A673 (cell line): ENCODE results near the gene RAVER2. TPM values are rescaled to one million over a fixed set of nuclear protein-coding genes. Genes with fewer than 3 reads are reported as not detected.

Source experiments
- BruUV-seq: library from RNA; stranded (reverse); fragments of 400-500 nt; replicated peaks from 2 replicates; lab custom pipeline; 2021; lab: Mats Ljungman, UMichigan
- CTCF ChIA-PET: fragments of 300-600 bp; sonication (Branson Sonifier 250); formaldehyde crosslinking; loops from one replicate; lab custom pipeline; 2022; ENCODE audit warnings: antibody characterized with exemption; lab: Charles Lee
- POLR2A ChIA-PET: fragments of 300-600 bp; sonication (Branson Sonifier 250); formaldehyde crosslinking; loops from one replicate; lab custom pipeline; 2022; ENCODE audit warnings: antibody characterized with exemption; ENCODE audit not compliant: low non-redundant PET; lab: Charles Lee
- DNase-seq: peaks from one replicate; pipeline ENCODE4 v3.0.0-alpha.2; 2015; ENCODE audit warnings: low spot score
- H3K27ac ChIP-seq: fragments of 200-600 bp; sonication (generic); 2 replicates; pipeline ENCODE4 v1.5.1; 2016; ENCODE audit warnings: mixed run types, low read depth, mild to moderate bottlenecking, mixed read lengths, antibody characterized with exemption, low read length; ENCODE audit not compliant: poor library complexity, severe bottlenecking
- H3K27me3 ChIP-seq: fragments of 200-600 bp; sonication (generic); replicated peaks from 2 replicates; pipeline ENCODE4 v1.6.1; 2017; ENCODE audit warnings: mixed run types, low read depth, mild to moderate bottlenecking, mixed read lengths, antibody characterized with exemption, low read length; ENCODE audit not compliant: insufficient read depth, poor library complexity
- H3K36me3 ChIP-seq: fragments of 200-600 bp; sonication (generic); 2 replicates; pipeline ENCODE4 v1.6.1; 2016; ENCODE audit warnings: mixed run types, mild to moderate bottlenecking, mixed read lengths, antibody characterized with exemption, low read length; ENCODE audit not compliant: insufficient read depth, poor library complexity, severe bottlenecking
- H3K4me1 ChIP-seq: fragments of 200-600 bp; sonication (generic); 2 replicates; pipeline ENCODE4 v1.6.1; 2017; ENCODE audit warnings: mixed run types, mild to moderate bottlenecking, mixed read lengths, antibody characterized with exemption, low read length; ENCODE audit not compliant: insufficient read depth, poor library complexity, severe bottlenecking
- H3K4me3 ChIP-seq: fragments of 200-600 bp; sonication (generic); 2 replicates; pipeline ENCODE4 v1.5.1; 2016; ENCODE audit warnings: low read depth, mixed run types, mild to moderate bottlenecking, mixed read lengths, low read length; ENCODE audit not compliant: poor library complexity, severe bottlenecking
- H3K9me3 ChIP-seq: fragments of 200-600 bp; sonication (generic); 2 replicates; pipeline ENCODE4 v1.6.1; 2016; ENCODE audit warnings: mixed run types, low read depth, mild to moderate bottlenecking, mixed read lengths, antibody characterized with exemption, low read length; ENCODE audit not compliant: poor library complexity, severe bottlenecking
- CTCF ChIP-seq: fragments of 300-800, 200-600 bp; sonication (generic); conservative IDR thresholded peaks from 2 replicates; pipeline ENCODE4 v1.5.1; 2017; ENCODE audit warnings: low read depth, mild to moderate bottlenecking, antibody characterized with exemption, low read length, moderate library complexity, mixed read lengths
- EZH2 ChIP-seq: fragments of 200-600 bp; sonication (generic); IDR thresholded peaks from 2 replicates; pipeline ENCODE4 v1.6.1; 2017; ENCODE audit warnings: borderline replicate concordance, low read depth, mild to moderate bottlenecking, mixed read lengths, antibody characterized with exemption, low read length; ENCODE audit not compliant: poor library complexity, severe bottlenecking
- intact Hi-C: fragments of 100-400 bp; cut with micrococcal nuclease; formaldehyde crosslinking; loops from one replicate; pipeline ENCODE4 v1.10.0; 2022; ENCODE audit not compliant: unreplicated experiment
- total RNA-seq: library from RNA; stranded (reverse); gene quantifications from 2 replicates; pipeline ENCODE4 v1.2.3, GENCODE V29; 2021

The RAVER2 gene
- total RNA-seq, 1 experiment from 2014 or later = 34.1 TPM

GRCh38 chr1:64875101-64875500 lies 130.2 kb downstream of the RAVER2 start:
- Histone ChIP-seq H3K27me3 (no peaks in the 10 kb centered on the region), H3K4me3 (no peak overlapping the region), H3K4me1 (peaks cover 5% of the 10 kb centered on the region), H3K36me3 (peaks cover 99% of the 10 kb centered on the region), H3K27ac (no peak overlapping the region), H3K9me3 (no peaks in the 10 kb centered on the region)
- no peak for TF ChIP-seq CTCF
- no peak for TF ChIP-seq EZH2
- intact Hi-C loops = no loop called here
- no TSS peak for BruUV-seq
- CTCF ChIA-PET = no interaction called here
- POLR2A ChIA-PET = no interaction called here
- DNase-seq = no peak

- Histone ChIP-seq H3K9me3 (no peaks in the 10 kb centered on the region), H3K27ac (no peak overlapping the region), H3K4me1 (peaks cover 5% of the 10 kb centered on the region), H3K4me3 (no peak overlapping the region), H3K27me3 (no peaks in the 10 kb centered on the region), H3K36me3 (peaks cover 99% of the 10 kb centered on the region)
- no TSS peak for BruUV-seq
- TF ChIP-seq EZH2 = no peak
- no peak for TF ChIP-seq CTCF
- intact Hi-C loops = no loop called here
- no peak for DNase-seq
- CTCF ChIA-PET = no interaction called here
- POLR2A ChIA-PET = no interaction called here
Measured at GRCh38 chr1:64875606-64876005, 130.7 kb downstream of the RAVER2 start.

- CTCF ChIA-PET = no interaction called here
- DNase-seq = no peak
- intact Hi-C loops = no loop called here
Measured at GRCh38 chr1:64877151-64877550, 132.3 kb downstream of the RAVER2 start.

More at GRCh38 chr1:64877151-64877550, 132.3 kb downstream of the RAVER2 start:
- BruUV-seq = no TSS peak
- Histone ChIP-seq H3K27ac (no peak overlapping the region), H3K4me1 (peaks cover 5% of the 10 kb centered on the region), H3K9me3 (no peaks in the 10 kb centered on the region), H3K4me3 (no peak overlapping the region), H3K36me3 (peaks cover 92% of the 10 kb centered on the region), H3K27me3 (no peaks in the 10 kb centered on the region)
- TF ChIP-seq CTCF (no peak), EZH2 (no peak)
- POLR2A ChIA-PET = no interaction called here
